GM21423 (cell line): ENCODE measurements around the gene GPR4.

Source experiments
- ATAC-seq: cut with Tn5 transposase; IDR thresholded peaks from one replicate; pipeline ENCODE4 v1.9.1; 2021; ENCODE audit warnings: mild to moderate bottlenecking, moderate library complexity; ENCODE audit not compliant: unreplicated experiment

The GPR4 gene

GRCh38 chr19:45556835-45557234, 45.2 kb downstream of the GPR4 start:
- ATAC-seq, result no peak

- no peak for ATAC-seq
Observed at GRCh38 chr19:45554481-45554880, 47.5 kb downstream of the GPR4 start.

- ATAC-seq, result no peak
Observed at GRCh38 chr19:45553464-45553863, 48.5 kb downstream of the GPR4 start.

- ATAC-seq, result no peak
Observed at GRCh38 chr19:45547965-45548609, 53.9 kb downstream of the GPR4 start.

- no peak for ATAC-seq
Observed at GRCh38 chr19:45547211-45547770, 54.7 kb downstream of the GPR4 start.

GRCh38 chr19:45542234-45542668, 59.8 kb downstream of the GPR4 start:
- no peak for ATAC-seq
